Neural progenitor cell (in vitro differentiated cells): ENCODE results near the gene CCND2.

Experiments used
- EZH2 ChIP-seq: fragments of 200-600 bp; sonication (generic); IDR thresholded peaks from 2 replicates; pipeline ENCODE4 v1.6.1; 2017; ENCODE audit warnings: antibody characterized with exemption, mild to moderate bottlenecking, moderate library complexity
- EZH2phosphoT487 ChIP-seq: fragments of 200-600 bp; sonication (generic); IDR thresholded peaks from 2 replicates; pipeline ENCODE4 v1.6.1; 2017; ENCODE audit warnings: antibody characterized with exemption
- TF ChIP-seq, protein P1 (sequence below): fragments of 200-600 bp; sonication (generic); IDR thresholded peaks from 2 replicates; pipeline ENCODE4 v1.5.1; 2017; ENCODE audit warnings: antibody characterized with exemption, mild to moderate bottlenecking

DNA sequence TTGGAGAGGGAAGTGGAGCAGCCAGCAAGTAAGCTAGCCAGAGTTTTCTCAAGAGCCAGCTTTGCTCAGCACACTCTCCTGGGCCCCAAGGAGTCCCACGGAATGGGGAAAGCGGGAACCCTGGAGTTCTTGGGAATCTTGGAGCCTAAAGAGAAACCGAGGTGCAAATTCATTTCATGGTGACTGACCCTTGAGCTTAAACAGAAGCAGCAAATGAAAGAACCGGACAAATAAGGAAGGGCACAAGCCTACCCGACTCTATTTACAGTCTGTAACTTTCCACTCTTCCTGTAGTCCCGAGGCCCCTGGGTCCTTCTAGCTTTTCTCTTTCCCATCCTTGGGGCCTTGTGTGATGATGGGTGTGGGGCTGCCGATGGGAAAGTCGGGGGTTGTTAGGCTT lies 29.3 kb downstream of the CCND2 start:
- TF ChIP-seq EZH2phosphoT487 = no peak
- no peak for TF ChIP-seq EZH2
- TF ChIP-seq, protein P1, sequence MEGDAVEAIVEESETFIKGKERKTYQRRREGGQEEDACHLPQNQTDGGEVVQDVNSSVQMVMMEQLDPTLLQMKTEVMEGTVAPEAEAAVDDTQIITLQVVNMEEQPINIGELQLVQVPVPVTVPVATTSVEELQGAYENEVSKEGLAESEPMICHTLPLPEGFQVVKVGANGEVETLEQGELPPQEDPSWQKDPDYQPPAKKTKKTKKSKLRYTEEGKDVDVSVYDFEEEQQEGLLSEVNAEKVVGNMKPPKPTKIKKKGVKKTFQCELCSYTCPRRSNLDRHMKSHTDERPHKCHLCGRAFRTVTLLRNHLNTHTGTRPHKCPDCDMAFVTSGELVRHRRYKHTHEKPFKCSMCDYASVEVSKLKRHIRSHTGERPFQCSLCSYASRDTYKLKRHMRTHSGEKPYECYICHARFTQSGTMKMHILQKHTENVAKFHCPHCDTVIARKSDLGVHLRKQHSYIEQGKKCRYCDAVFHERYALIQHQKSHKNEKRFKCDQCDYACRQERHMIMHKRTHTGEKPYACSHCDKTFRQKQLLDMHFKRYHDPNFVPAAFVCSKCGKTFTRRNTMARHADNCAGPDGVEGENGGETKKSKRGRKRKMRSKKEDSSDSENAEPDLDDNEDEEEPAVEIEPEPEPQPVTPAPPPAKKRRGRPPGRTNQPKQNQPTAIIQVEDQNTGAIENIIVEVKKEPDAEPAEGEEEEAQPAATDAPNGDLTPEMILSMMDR = no peak
